RWPE1 (cell line): ENCODE results near the gene ABL1.

Experiments
- CTCF ChIA-PET: fragments of 350-600 bp; sonication (Branson Sonifier 250); formaldehyde crosslinking; extraction: SDS; loops from one replicate; lab custom pipeline; 2021; lab: Yijun Ruan, JAX
- POLR2A ChIA-PET: fragments of 400-600 bp; formaldehyde crosslinking; extraction: SDS; loops from one replicate; lab custom pipeline; 2020; ENCODE audit warnings: antibody characterized with exemption; ENCODE audit not compliant: low non-redundant PET; lab: Yijun Ruan, JAX
- DNase-seq: peaks from one replicate; pipeline ENCODE4 v3.0.0; 2012; ENCODE audit warnings: low spot score
- H3K27ac ChIP-seq: fragments of 450-650 bp; 2 replicates; pipeline ENCODE4 v1.5.1; 2017
- CTCF ChIP-seq: fragments of 450-650 bp; conservative IDR thresholded peaks from 2 replicates; pipeline ENCODE4 v1.5.1; 2017; ENCODE audit warnings: low read depth, mild to moderate bottlenecking

Gene ABL1

GRCh38 chr9:130834371-130835336 lies at the start of gene ABL1:
ABL1 (plus strand) TSS chr9:130835254; CDS start chr9:130835447, 193 bp downstream.
- H3K27ac ChIP-seq = peak within 1 kb of the TSS; percentile 98
- no peak for TF ChIP-seq CTCF
- peak; percentile 96 for DNase-seq
- ChIA-PET POLR2A (interaction anchor here (1.0 kb wide), 1 partner anchor 126 kb away, joined by 3 read pairs; no protein-coding TSS in a partner anchor), CTCF (interaction anchor here (0.7 to 1.7 kb wide), 3 partner anchors 13 to 999 kb away, joined by 3 to 5 read pairs (median 3); no protein-coding TSS in a partner anchor)

GRCh38 chr9:130785940-130786508 lies 49.0 kb upstream of the ABL1 start:
- POLR2A ChIA-PET = no interaction called here
- TF ChIP-seq CTCF = no peak
- CTCF ChIA-PET = interaction anchor here (0.5 to 0.8 kb wide), 2 partner anchors 9 to 52 kb away, joined by 3 read pairs; no protein-coding TSS in a partner anchor
- no peak overlapping the region for H3K27ac ChIP-seq
- no peak for DNase-seq

GRCh38 chr9:130786526-130786925 lies 48.5 kb upstream of the ABL1 start:
- CTCF ChIA-PET = interaction anchor here (0.5 to 0.8 kb wide), 3 partner anchors 9 to 52 kb away, joined by 3 to 4 read pairs (median 3); no protein-coding TSS in a partner anchor

GRCh38 chr9:130789747-130790672 lies 45.0 kb upstream of the ABL1 start:
- DNase-seq = no peak
- ChIA-PET POLR2A (no interaction called here), CTCF (no interaction called here)
- TF ChIP-seq CTCF = no peak
- no peak overlapping the region for H3K27ac ChIP-seq

More at GRCh38 chr9:130786526-130786925, 48.5 kb upstream of the ABL1 start:
- no peak overlapping the region for H3K27ac ChIP-seq
- POLR2A ChIA-PET = no interaction called here
- no peak for TF ChIP-seq CTCF
- DNase-seq = no peak

GRCh38 chr9:130791303-130791894 lies 43.7 kb upstream of the ABL1 start:
- ChIA-PET POLR2A (no interaction called here), CTCF (no interaction called here)
- no peak for TF ChIP-seq CTCF
- no peak overlapping the region for H3K27ac ChIP-seq
- DNase-seq = no peak
